Neural progenitor cell (in vitro differentiated cells): Measurements from ENCODE around the gene CD276.

Source experiments
- EZH2 ChIP-seq: fragments of 200-600 bp; sonication (generic); IDR thresholded peaks from 2 replicates; pipeline ENCODE4 v1.6.1; 2017; ENCODE audit warnings: antibody characterized with exemption, mild to moderate bottlenecking, moderate library complexity
- EZH2phosphoT487 ChIP-seq: fragments of 200-600 bp; sonication (generic); IDR thresholded peaks from 2 replicates; pipeline ENCODE4 v1.6.1; 2017; ENCODE audit warnings: antibody characterized with exemption
- TF ChIP-seq, protein P1 (sequence below): fragments of 200-600 bp; sonication (generic); IDR thresholded peaks from 2 replicates; pipeline ENCODE4 v1.5.1; 2017; ENCODE audit warnings: antibody characterized with exemption, mild to moderate bottlenecking

DNA sequence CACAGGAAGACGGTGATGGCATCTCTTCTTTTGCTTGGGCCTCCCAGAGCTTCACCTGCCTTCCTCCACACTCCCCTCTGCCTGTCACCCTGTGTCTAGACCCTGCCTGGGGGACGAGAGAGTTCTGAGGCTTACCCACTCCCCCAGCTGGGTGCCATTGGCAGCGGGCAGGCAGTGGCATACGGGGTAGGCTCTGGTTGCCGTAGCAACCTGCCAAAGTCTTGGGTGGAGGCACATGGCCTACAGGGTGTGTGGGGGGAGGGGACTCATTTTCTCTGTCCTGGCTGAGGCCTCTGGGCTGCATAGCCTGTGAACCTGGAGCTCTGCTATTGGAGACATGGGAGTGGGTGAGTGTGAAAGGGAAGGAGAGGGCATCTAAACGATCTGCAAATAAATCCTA is 64.5 kb downstream of the CD276 start:
- TF ChIP-seq, protein P1, sequence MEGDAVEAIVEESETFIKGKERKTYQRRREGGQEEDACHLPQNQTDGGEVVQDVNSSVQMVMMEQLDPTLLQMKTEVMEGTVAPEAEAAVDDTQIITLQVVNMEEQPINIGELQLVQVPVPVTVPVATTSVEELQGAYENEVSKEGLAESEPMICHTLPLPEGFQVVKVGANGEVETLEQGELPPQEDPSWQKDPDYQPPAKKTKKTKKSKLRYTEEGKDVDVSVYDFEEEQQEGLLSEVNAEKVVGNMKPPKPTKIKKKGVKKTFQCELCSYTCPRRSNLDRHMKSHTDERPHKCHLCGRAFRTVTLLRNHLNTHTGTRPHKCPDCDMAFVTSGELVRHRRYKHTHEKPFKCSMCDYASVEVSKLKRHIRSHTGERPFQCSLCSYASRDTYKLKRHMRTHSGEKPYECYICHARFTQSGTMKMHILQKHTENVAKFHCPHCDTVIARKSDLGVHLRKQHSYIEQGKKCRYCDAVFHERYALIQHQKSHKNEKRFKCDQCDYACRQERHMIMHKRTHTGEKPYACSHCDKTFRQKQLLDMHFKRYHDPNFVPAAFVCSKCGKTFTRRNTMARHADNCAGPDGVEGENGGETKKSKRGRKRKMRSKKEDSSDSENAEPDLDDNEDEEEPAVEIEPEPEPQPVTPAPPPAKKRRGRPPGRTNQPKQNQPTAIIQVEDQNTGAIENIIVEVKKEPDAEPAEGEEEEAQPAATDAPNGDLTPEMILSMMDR, result no peak
- no peak for TF ChIP-seq EZH2phosphoT487
- TF ChIP-seq EZH2, result no peak
